Activated B cell treated with CpG ODN at 0.5 μM for 24 hours (primary cell): ENCODE data around the gene ARRDC1. TPM values are rescaled to one million over a fixed set of nuclear protein-coding genes. Genes with fewer than 3 reads are reported as not detected.

Experiments used
- ATAC-seq: fragments of 200-7000 bp; cut with Tn5 transposase; one replicate; pipeline ENCODE4 v1.10.0; 2021; ENCODE audit warnings: low read depth, mild to moderate bottlenecking, moderate library complexity
- CTCF ChIA-PET: fragments of 350-600 bp; sonication (Branson Sonifier 250); formaldehyde crosslinking; loops from one replicate; lab custom pipeline; 2021; ENCODE audit warnings: antibody characterized with exemption; lab: Charles Lee
- POLR2A ChIA-PET: fragments of 350-600 bp; sonication (Branson Sonifier 250); formaldehyde crosslinking; loops from one replicate; lab custom pipeline; 2021; ENCODE audit warnings: antibody characterized with exemption; lab: Charles Lee
- DNase-seq: peaks from one replicate; pipeline ENCODE4 v3.0.0; 2022
- H3K27ac Mint-ChIP-seq: one replicate; pipeline ENCODE4 v1.8.0; 2020; ENCODE audit warnings: mixed read lengths
- H3K27me3 Mint-ChIP-seq: one replicate; pipeline ENCODE4 v1.8.0; 2021; ENCODE audit warnings: mixed read lengths
- H3K36me3 Mint-ChIP-seq: one replicate; pipeline ENCODE4 v1.8.0; 2021; ENCODE audit warnings: low read depth, mixed read lengths
- H3K4me1 Mint-ChIP-seq: one replicate; pipeline ENCODE4 v1.8.0; 2021; ENCODE audit warnings: mixed read lengths
- H3K4me3 Mint-ChIP-seq: one replicate; pipeline ENCODE4 v1.8.0; 2020; ENCODE audit warnings: mild to moderate bottlenecking, mixed read lengths
- H3K9me3 Mint-ChIP-seq: one replicate; pipeline ENCODE4 v1.8.0; 2020; ENCODE audit warnings: mixed read lengths
- CTCF ChIP-seq: fragments of 200-600 bp; IDR thresholded peaks from one replicate; pipeline ENCODE4 v1.8.0; 2022; ENCODE audit warnings: antibody characterized with exemption, mild to moderate bottlenecking
- intact Hi-C: fragments of 100-400 bp; cut with micrococcal nuclease; formaldehyde crosslinking; loops from one replicate; pipeline ENCODE4 v1.15.1; 2024
- total RNA-seq: library from RNA; stranded (reverse); gene quantifications from 2 replicates; pipeline ENCODE4 v1.2.3, GENCODE V29; 2022

Gene ARRDC1
- total RNA-seq, 1 donor from 2014 or later: 58.3 TPM

- Mint-ChIP-seq H3K36me3 (peaks cover 22% of the 10 kb centered on the region), H3K4me3 (peak overlapping the region; percentile 7), H3K27ac (no peak overlapping the region), H3K27me3 (no peaks in the 10 kb centered on the region), H3K9me3 (no peaks in the 10 kb centered on the region), H3K4me1 (peaks cover 37% of the 10 kb centered on the region)
- intact Hi-C loops: no loop called here
- POLR2A ChIA-PET: no interaction called here
- CTCF ChIA-PET: no interaction called here
- DNase-seq: no peak
- TF ChIP-seq CTCF: no peak
- no peak for ATAC-seq
Observed at GRCh38 chr9:137638680-137639079, 33.2 kb downstream of the ARRDC1 start.

DNA sequence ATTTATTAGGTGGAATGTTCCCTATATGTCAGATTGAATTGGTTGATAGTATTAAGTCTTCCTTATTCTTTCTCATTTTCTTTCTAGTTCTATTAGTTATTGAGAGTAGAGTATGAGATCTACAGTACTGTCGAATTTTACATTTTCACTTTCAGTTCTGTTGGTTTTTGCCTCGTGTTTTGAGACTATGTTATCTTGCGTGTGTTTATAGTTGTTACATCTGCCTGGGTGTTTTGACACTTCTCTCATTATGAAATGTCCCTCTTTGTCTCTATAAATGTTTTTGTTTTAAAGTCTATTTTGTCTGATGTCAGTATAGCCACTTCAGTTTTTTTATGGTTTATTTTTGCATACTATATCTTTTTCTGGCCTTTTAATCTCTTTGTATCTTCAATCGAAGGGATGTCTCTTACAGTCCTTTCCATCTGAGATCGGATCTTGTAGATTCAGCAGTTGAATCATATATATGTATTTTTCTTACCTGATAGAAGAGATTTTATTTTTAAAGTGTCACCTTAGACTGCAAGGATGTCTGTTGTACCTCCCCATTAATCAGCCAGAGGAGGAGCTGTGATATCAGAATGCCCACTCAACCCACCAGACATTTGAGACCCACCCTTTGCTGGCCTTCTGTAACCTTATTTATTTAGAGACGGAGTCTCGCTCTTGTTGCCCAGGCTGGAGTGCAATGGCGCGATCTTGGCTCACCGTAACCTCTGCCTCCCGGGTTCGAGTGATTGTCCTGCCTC lies 34.0 kb downstream of the ARRDC1 start:
- peaks cover 39% of the 10 kb centered on the region for H3K4me1 Mint-ChIP-seq
- CTCF ChIA-PET: interaction anchor here (1.1 kb wide), 1 partner anchor 13 kb away, joined by 3 read pairs; no protein-coding TSS in a partner anchor
- ATAC-seq (peak; percentile 73), DNase-seq (no peak)
- H3K27ac Mint-ChIP-seq: peak overlapping the region; percentile 79
- peak overlapping the region; percentile 79 for H3K4me3 Mint-ChIP-seq
- peaks cover 26% of the 10 kb centered on the region for H3K36me3 Mint-ChIP-seq
- intact Hi-C loops: no loop called here
- POLR2A ChIA-PET: interaction anchor here (1.4 kb wide), 1 partner anchor 21 kb away, joined by 4 read pairs; the partner anchor contains the start of gene EHMT1
- TF ChIP-seq CTCF: no peak
- no peaks in the 10 kb centered on the region for H3K27me3 Mint-ChIP-seq
- H3K9me3 Mint-ChIP-seq: no peaks in the 10 kb centered on the region

DNA sequence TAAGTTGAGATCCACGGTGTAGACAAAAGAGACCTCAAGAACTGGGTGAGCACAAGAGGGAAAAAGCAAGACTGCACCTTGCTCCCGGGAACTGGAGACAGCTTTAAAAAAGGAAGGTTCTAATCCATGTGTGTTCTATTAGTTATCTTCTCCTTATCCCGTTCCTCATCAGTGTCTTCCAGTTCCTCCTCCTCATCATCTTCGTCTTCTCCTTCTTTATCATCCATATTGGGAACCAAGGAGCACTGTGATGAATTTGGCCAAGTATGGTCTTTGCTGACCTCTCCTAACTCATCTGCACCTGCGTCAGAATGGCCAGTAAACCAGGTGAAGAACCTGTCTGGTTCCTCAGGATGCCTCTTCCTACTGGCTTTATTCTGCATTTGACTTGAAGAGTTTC lies 35.4 kb downstream of the ARRDC1 start:
- Mint-ChIP-seq H3K27ac (no peak overlapping the region), H3K4me3 (no peak overlapping the region), H3K27me3 (no peaks in the 10 kb centered on the region), H3K4me1 (peaks cover 42% of the 10 kb centered on the region), H3K9me3 (no peaks in the 10 kb centered on the region), H3K36me3 (peaks cover 30% of the 10 kb centered on the region)
- no peak for TF ChIP-seq CTCF
- intact Hi-C loops: no loop called here
- ATAC-seq: no peak
- ChIA-PET CTCF (no interaction called here), POLR2A (interaction anchor here (1.4 kb wide), 1 partner anchor 22 kb away, joined by 4 read pairs; the partner anchor contains the start of gene EHMT1)
- no peak for DNase-seq

DNA sequence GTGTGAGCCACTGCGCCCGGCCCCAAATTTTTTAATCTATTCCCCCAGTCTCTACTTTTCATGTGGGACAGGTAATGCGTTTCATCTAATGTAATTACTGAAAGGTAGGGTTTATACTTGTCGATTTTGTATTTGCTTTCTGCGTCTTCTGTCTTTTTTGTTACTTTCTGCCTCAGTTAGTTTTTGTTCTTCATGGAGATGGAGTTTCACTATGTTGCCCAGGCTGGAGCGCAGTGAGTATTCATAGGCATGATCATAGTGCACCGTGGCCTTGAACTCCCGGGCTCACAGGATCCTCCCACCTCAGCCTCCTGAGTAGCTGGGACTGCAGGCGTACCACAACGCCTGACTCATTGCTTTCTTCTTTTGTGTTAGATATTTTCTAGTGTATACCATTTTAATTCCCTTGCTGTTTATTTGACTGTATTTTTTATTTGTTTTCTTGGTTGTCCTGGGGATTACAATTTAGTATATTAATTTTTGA lies 36.7 kb downstream of the ARRDC1 start:
- no peaks in the 10 kb centered on the region for H3K9me3 Mint-ChIP-seq
- ATAC-seq: no peak
- CTCF ChIA-PET: no interaction called here
- DNase-seq: no peak
- POLR2A ChIA-PET: no interaction called here
- no peak overlapping the region for H3K4me3 Mint-ChIP-seq
- peaks cover 44% of the 10 kb centered on the region for H3K4me1 Mint-ChIP-seq
- peaks cover 40% of the 10 kb centered on the region for H3K36me3 Mint-ChIP-seq
- intact Hi-C loops: no loop called here
- no peak for TF ChIP-seq CTCF
- H3K27me3 Mint-ChIP-seq: no peaks in the 10 kb centered on the region
- H3K27ac Mint-ChIP-seq: no peak overlapping the region

GRCh38 chr9:137642892-137643291 lies 37.4 kb downstream of the ARRDC1 start:
- intact Hi-C loops: no loop called here
- ChIA-PET POLR2A (no interaction called here), CTCF (no interaction called here)
- Mint-ChIP-seq H3K4me1 (peaks cover 48% of the 10 kb centered on the region), H3K9me3 (no peaks in the 10 kb centered on the region), H3K27me3 (no peaks in the 10 kb centered on the region), H3K36me3 (peaks cover 44% of the 10 kb centered on the region), H3K4me3 (no peak overlapping the region), H3K27ac (no peak overlapping the region)
- no peak for DNase-seq
- TF ChIP-seq CTCF: no peak
- ATAC-seq: no peak
